ENCODE results near the gene TSPO2.

DNA sequence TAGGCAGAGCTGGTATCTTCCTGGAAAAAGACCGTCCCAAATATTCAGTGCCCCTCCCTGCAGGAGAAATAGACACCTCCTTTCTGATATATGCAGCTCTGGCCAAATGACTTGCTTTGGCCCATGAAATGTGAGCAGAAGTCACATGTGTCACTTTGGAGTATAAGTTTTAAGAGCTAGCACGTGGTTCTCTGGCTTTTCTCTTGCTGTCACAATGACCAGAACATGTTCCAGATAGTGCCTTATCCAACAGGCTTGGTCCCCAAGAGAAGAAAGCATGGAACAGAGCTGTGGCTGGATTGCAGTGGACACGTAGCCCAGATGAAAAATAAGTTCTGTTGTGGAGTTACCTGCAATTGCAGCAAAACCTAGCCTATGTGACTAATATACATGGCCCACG lies 43.6 kb upstream of the TSPO2 start:
- TF ChIP-seq, protein P1, sequence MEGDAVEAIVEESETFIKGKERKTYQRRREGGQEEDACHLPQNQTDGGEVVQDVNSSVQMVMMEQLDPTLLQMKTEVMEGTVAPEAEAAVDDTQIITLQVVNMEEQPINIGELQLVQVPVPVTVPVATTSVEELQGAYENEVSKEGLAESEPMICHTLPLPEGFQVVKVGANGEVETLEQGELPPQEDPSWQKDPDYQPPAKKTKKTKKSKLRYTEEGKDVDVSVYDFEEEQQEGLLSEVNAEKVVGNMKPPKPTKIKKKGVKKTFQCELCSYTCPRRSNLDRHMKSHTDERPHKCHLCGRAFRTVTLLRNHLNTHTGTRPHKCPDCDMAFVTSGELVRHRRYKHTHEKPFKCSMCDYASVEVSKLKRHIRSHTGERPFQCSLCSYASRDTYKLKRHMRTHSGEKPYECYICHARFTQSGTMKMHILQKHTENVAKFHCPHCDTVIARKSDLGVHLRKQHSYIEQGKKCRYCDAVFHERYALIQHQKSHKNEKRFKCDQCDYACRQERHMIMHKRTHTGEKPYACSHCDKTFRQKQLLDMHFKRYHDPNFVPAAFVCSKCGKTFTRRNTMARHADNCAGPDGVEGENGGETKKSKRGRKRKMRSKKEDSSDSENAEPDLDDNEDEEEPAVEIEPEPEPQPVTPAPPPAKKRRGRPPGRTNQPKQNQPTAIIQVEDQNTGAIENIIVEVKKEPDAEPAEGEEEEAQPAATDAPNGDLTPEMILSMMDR (conservative IDR thresholded peaks at IDR 0.05): no peak
- TF ChIP-seq EZH2 (IDR thresholded peaks at IDR 0.05; ENCODE audit: low read depth): no peak

Data from PC-9 (cell line).